Tibial artery (tissue), 4 donors: ENCODE results near the gene NLGN3.

Source experiments
- DNase-seq, 2 donors: peaks; one replicate each; pipeline ENCODE4 v3.0.0-alpha.2; 2019
- H3K27ac ChIP-seq, 2 donors: fragments of 200-600 bp; sonication (generic) in 1 of 2; 1 replicate in 1 of 2; 2 replicates in 1 of 2; pipeline ENCODE4 v1.5.1; 2018 to 2019; ENCODE audit warnings: mild to moderate bottlenecking in 1 of 2
- H3K27me3 ChIP-seq, 2 donors: fragments of 200-600 bp; sonication (generic) in 1 of 2; one replicate each; pipeline versions ENCODE4 v1.5.1 to v1.6.0; 2016 to 2019
- H3K36me3 ChIP-seq, 3 donors: fragments of 200-600 bp; sonication (generic) in 2 of 3; one replicate each; pipeline ENCODE4 v1.5.1; 2016 to 2019; ENCODE audit warnings: mild to moderate bottlenecking in 2 of 3
- H3K4me1 ChIP-seq, 4 donors: fragments of 200-600 bp; sonication (generic) in 2 of 4; 1 replicate in 3 of 4; 2 replicates in 1 of 4; pipeline ENCODE4 v1.5.1; 2016 to 2019
- H3K4me3 ChIP-seq, 2 donors: fragments of 200-600 bp; sonication (generic) in 1 of 2; 1 replicate in 1 of 2; 2 replicates in 1 of 2; pipeline ENCODE4 v1.5.1; 2018 to 2019; ENCODE audit warnings: mild to moderate bottlenecking in 2 of 2
- H3K9me3 ChIP-seq, 3 donors: fragments of 200-600 bp; sonication (generic) in 1 of 3; one replicate each; pipeline ENCODE4 v1.5.1; 2016 to 2019
- CTCF ChIP-seq, 2 experiments: fragments of 200-600 bp in 1 of 2; fragments of 450-650 bp in 1 of 2; IDR thresholded peaks; one replicate each; pipeline ENCODE4 v1.5.1; 2017 to 2019; ENCODE audit warnings: antibody characterized with exemption in 2 of 2, mild to moderate bottlenecking in 1 of 2, moderate library complexity in 1 of 2
- intact Hi-C: fragments of 100-400 bp; cut with DNase I; formaldehyde crosslinking; loops from one replicate; pipeline ENCODE4 v1.15.0; 2023; ENCODE audit warnings: low total_unique reads

NLGN3 gene

GRCh38 chrX:71215338-71215912 is 70.8 kb downstream of the NLGN3 start:
- Histone ChIP-seq H3K27ac (no peak overlapping the region), H3K4me3 (no peak overlapping the region), H3K36me3 (no peaks in the 10 kb centered on the region), H3K27me3 (no peaks in the 10 kb centered on the region), H3K9me3 (no peaks in the 10 kb centered on the region), H3K4me1 (no peaks in the 10 kb centered on the region)
- intact Hi-C loops: no loop called here
- DNase-seq: no peak
- no peak for TF ChIP-seq CTCF (IDR thresholded peaks at IDR 0.05)

DNA sequence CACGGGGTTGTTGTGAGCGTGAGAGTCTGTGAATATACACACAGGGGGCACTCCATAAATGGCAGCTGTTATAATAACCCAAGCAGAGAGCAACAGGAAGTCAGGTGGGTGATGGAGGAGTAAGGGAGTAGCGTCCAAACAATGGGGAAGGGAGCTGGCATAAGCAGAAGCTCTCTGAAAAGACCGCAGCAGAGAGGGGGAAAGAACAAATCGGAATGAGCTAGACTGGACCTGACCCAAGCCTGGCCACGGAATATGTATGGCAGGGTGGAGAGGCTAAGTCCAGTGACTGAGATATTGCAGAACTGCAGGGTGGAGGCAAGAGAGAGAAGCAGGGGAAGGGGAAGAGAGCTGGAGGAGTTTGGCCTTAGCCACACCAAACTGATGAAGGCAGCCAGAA is 71.8 kb downstream of the NLGN3 start:
- H3K36me3 ChIP-seq: no peaks in the 10 kb centered on the region
- no peak overlapping the region for H3K4me3 ChIP-seq
- intact Hi-C loops: no loop called here
- H3K27ac ChIP-seq: no peak overlapping the region
- no peak for DNase-seq
- H3K27me3 ChIP-seq: no peaks in the 10 kb centered on the region
- H3K4me1 ChIP-seq: no peaks in the 10 kb centered on the region
- no peaks in the 10 kb centered on the region for H3K9me3 ChIP-seq
- TF ChIP-seq CTCF (IDR thresholded peaks at IDR 0.05): no peak

DNA sequence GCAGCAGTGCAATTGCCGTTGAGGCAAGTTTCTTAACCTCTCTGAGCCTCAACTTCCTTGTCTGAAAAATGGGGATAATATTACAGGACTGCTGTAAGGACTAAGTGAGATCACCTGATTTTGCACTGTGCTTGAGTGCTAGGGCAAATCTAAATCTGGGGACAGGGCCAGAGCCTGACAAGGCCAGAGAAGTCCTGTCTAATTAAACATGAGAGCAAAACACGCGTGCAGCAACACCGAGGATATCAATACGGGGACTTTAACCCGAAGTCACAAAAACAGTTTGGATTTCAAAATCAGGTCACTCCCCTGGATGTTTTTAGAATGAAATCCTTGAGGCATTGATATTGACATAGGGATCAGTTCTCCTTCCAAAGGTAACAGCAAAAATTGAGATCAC is 72.7 kb downstream of the NLGN3 start:
- DNase-seq: no peak
- H3K27me3 ChIP-seq: no peaks in the 10 kb centered on the region
- no peak overlapping the region for H3K27ac ChIP-seq
- H3K4me3 ChIP-seq: no peak overlapping the region
- no peaks in the 10 kb centered on the region for H3K36me3 ChIP-seq
- intact Hi-C loops: no loop called here
- no peaks in the 10 kb centered on the region for H3K9me3 ChIP-seq
- TF ChIP-seq CTCF (IDR thresholded peaks at IDR 0.05): no peak
- H3K4me1 ChIP-seq: no peaks in the 10 kb centered on the region
